NCI-H774 (cell line): Measurements from ENCODE around the gene PJA2.

Source experiments
- DNase-seq: peaks from one replicate; lab custom pipeline; 2025; lab: John Stamatoyannopoulos, UW

The PJA2 gene

DNA sequence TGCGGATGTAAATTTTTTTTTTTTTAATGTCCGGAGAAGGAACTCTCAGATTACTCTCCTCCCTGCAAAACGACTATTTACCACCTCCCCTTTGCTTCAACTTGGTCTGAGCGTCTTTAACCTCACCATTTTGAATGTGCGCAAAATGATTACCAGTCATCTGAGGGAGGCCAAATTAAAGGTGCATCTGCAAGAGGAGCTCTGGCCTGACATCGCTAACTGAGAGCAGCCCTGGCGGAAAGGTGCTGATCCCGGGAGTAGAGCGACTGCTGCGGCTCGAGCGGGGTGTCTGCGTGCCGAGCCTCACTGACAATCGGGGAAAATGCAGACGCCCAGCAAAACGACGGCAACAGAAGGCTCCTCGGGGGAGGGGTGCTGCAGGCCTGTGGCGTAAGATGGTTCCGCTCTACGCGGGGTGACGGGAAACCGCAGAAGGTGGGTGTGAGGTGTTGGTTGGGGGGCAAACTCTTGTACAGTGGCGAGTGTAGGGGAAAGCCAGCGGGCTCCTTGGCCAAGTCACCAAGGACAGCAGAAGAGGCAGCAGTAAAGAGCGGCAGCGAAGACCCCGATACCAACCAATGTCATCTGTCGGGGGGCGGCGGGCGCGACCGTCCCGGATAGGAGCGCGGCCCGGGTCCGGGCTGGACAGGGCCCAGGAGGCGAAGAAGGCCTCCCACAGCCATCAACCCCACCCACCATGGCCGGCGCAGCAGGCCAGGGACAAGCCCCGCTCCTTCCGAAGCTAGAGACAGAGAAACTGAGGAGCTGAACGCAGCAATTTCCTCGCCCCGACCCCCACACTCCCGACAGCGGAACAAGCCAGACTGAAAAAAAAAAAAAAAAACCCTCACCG is 557 bp downstream of the PJA2 start:
- peak; percentile 55 for DNase-seq

DNA sequence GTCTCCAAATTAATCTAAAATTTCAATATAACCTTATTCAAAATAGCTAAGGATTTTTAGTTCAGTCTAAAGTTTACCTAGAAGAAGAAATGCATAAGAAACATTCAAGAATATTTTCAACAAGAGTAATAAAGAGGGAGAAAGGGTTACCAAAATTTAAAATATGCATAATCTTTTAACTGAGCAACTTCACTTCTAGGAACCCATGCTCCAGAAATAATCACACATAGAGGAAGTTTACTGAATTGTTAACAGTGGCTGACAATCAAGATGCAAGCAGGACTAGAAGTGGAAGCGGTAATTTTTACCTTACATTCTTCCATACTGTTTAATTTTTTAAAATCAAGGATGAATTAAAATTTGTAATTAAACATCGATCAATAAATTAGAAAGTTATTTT is 1.9 kb downstream of the PJA2 start:
- DNase-seq = no peak

DNA sequence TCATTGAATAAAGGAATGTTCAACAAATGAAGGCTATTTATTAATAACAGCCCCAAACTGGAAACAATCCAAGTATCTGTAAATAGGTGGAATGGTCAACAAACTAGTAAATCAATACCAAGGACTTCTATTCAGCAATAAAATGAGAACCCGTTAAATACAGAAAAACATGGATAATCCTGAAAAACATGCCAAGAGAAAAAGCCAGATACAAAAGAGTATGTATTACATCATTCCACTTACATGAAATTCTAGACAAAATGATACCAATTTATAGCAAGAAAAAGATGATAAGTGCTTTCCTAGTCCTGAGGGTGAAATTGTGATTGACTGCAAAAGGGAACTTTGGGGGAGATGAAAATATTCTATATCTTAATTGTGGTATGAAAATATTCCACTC is 3.1 kb downstream of the PJA2 start:
- DNase-seq = no peak

DNA sequence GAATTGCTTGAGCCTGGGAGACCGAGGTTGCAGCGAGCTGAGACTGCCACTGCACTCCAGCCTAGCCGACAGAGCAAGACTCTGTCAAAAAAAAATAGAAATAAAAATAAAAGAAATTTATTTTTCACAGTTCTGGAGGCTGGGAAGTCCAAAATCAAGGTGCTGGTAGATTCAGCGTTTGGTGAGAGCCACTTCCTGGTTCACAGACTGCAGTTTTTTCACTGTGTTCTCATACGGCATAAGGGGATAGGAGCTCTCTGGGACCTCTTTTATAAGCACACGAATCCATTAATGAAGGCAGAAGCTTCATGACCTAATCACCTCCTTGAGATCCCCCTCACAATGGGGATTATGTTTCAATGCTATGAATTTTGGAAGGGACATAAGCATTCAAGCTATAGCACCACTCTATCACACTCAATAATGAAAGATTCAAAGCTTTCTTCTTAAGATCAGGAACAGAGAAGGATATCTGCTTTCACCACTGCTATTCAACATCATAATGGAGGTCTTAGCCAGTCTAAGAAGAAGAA is 5.3 kb downstream of the PJA2 start:
- DNase-seq = no peak

DNA sequence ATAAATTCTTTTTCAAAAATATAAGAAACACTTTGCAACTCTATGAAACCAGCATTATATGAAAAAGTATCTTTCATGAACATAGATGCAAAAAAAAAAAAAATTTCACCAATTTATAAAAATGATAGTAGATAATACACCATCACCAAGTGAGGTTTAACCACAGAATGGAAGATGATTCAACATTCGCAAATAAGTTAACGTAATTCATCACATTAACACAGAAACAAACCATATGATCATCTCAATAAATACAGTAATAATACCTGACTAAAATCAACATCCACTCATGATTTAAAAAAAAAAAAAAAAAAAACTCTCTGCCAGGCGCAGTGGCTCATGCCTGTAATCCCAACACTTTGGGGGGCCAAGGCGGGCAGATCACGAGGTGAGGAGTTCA is 6.3 kb downstream of the PJA2 start:
- no peak for DNase-seq

DNA sequence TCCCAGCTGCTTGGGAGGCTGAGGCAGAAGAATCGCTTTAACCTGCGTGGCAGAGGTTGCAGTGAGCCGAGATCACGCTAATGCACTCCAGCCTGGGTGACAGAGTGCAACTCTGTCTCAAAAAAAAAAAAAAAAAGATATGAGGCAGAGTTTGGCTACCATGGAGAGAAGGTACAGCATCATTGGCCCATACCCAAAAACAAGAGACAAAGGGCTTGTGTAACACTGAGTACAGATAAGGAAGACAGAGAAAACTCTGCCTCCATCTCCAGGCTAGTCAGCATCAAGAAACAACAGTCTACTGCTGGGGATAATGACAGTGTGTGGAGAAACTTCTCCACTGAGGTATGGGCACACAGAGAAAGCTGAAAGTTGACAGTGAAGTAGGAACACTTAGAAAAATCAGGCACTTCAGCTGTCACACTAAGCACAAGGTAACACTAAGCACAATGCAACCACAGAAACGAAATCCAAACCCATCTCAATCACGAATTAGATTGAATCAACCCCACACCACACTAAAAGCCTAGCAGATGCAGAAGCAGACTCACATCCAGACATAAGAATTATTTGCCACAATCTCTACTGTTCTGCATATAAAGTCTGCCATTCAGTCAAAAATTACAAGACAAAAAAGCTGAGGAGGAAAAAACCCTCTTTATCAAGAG is 10.5 kb downstream of the PJA2 start:
- no peak for DNase-seq

DNA sequence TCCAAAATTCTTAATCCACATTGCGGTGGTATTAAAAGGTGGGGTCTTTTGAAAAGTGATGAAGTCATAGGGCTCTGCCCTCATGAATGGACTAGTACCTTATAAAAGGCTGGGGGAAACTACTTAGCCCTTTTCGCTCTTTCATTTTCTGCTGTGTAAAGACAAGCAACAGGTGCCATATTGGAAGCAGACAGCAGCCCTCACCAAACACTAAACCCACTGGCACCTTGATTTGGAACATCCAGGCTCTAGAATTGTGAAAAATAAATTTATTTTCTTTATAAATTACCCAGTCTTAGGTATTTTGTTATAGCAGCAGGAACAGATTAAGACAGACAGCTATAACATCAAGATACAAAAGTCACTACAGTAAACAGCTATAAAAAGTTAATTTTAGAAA is 12.8 kb downstream of the PJA2 start:
- DNase-seq = no peak

DNA sequence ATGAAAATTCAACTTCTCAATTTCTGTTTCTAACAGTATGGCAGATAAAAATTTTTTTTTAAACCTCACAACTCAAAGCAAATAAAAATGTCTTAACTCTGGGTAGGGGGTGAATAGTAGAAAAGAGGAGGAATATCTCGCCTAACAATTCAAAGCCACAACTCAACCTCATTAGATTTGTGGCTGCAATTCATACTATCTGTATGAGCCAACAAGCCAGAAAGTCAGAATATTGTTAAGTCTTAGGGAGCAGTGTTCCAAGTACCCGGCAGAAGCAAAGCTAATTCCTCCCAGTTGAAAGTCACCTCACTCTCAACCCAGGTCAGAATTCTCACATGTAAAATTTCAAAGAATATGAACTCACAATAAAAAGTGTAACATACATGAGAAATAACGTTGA is 15.0 kb downstream of the PJA2 start:
- no peak for DNase-seq

DNA sequence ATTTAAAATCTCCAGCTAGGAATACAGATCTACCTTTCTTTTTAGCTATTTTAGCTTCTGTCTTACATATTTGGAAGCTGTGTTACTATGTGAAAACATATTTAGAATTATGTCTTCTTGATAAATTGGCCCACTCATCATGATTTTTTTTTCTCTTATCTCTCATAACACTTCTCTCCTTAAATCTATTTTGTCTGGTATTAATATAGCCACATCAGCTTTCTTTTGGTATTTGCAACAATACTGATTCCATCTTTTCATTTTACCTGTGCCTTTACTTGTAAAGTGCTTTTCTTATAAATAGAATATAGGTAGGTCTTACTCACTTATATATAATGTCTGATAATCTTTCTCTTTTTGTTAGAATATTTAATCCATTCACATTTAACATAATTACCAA is 19.6 kb downstream of the PJA2 start:
- DNase-seq = no peak

DNA sequence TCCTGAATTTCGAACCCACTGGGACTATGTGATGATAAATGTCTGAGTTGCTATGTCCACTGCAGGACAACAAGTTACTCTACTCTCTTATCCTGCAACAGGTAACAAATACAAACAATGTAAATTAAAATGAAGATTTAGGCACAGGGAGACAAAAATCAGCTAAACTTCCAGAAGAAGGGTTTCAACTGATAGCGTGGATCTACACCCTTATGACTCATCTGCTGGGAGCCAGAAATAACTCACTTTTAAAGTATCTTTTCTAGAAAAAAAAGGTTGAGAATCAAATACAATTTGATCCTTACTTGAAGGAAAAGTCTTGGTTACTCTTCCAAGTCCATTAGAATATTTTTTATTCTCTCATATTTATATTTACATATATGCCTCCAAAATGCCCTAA is 21.4 kb downstream of the PJA2 start:
- DNase-seq = no peak

DNA sequence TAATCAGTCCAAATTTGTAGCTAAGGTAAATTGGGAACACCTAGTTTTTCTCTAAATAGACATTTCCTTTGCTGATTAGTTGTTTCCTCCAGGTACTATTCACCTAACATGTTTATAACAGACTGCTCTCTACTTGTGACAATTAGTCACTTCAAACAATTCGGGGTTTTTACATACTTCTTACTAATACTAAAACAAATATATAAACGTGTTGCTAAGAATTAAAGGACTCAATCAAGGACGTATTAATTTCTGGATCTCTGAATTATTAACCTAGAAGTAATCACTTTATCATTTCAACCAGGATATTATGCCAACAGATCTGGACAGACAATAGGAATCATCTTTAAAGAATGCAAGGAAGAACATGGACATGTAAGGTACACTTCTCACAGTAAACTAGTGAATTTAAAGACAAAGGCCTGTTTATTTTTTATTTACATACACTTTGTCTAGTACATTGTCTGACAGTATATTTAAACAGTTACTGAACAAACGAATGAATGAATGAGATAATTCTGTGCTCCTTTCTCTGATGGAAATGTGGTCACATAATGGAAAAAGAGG is 22.3 kb downstream of the PJA2 start:
- DNase-seq = no peak

DNA sequence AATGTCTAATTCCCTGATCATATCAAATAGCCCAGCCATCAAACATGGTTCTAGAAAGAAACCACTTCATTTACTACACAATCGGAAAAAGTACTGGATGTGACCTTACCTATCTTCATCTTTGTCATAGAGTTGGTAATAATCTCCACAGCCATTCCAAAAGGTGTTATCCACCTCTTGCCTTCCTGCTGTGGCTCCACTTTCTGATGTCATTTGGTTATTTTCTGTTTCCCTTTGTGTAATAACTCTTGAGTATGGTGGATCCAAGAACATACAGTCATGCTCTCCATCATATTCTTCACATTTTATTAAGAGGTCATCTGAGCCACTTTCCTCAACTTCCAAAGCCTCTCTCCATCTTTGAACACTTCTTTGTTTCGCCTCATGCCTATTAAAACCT is 31.7 kb downstream of the PJA2 start:
- DNase-seq = no peak

DNA sequence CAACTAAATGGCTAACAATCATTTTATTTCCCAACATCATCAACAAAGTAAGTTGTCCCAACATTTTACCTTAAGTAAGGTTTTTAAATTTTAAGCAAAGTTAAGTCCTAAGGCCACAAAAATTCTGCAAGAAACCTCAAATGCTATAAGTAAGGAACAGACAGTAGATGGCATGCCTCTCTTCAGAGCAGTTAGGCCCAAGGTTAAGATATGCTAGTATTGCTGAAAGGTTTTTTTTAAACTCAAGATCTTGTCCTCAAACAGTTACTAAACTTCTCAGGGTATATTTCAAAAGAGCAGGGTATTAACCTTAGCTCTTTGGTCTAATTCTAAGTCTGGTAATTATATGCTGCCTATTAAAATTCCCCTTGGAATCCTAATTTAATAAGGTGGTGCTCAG is 35.1 kb downstream of the PJA2 start:
- no peak for DNase-seq

DNA sequence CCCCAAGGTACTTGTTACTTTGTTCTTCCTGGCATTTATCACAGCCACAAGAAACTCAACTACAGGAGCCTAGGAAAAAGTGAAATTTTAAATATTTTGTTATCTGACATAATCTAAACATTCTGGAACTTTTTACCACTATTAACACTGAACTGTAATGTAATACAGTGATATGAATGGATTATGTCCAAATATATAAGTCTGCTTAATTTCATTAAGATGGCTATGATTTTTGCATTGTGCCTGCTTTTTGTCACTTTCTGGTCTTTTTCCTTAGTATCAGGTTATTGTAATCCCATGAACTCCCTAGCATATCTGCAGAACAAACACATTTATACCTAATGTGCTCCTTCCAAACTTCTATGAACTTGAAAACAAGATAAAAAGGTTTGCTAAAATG is 35.8 kb downstream of the PJA2 start:
- no peak for DNase-seq

DNA sequence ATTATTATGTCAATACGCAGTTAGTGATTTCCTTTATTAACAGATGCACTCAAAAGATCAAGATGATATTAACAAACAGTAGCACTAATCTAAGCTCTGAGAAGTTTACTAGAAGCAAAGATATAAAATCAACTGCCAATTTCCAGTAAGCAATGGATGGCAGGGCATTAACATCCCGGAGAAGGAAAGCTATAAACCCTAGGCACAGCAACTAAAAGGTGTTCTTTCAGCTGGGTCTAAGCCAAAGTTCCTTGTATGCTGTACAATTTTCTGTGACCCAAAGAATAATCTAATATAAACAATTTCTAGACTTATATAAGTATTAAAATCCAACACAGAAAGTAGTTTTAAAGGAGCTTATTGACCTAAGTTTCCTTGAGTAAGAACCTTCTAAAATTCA is 39.4 kb downstream of the PJA2 start:
- DNase-seq = no peak

DNA sequence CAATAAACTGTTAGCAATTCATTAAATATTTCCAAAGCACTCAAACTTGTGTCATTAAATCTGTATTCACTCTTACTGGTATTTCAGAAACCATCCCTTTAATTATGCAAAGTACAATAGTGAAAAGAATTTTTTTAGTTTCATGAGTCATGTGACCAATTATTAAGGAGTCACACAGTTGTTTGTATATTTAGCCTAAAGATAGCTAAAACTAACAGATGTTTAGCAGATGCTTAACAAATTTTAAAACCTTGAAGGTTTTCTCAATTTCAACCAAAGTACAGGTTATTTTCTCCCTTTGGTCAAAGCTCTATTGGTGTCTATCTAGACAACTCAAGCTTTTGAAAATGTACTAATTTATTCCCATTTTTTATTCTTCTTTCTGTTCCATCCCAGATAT is 44.1 kb downstream of the PJA2 start:
- no peak for DNase-seq

DNA sequence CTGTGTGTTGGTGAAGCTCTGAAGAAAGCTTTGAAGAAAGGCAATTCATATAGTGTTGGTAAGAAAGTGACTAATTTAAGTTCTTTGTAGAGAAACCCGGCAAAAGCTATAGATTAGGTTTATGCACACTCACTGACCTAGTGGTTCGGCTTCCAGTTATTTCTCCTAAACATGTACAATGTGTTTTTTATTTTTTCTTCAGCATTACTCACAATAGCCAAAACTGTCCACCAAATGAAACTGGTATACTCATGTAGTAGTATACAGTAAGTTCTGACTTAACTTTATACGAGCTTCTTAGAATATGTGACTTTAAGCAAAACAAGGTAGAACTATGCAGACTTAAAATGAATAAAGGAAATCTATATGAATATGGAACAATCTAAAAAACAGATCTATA is 44.8 kb downstream of the PJA2 start:
- DNase-seq = no peak

DNA sequence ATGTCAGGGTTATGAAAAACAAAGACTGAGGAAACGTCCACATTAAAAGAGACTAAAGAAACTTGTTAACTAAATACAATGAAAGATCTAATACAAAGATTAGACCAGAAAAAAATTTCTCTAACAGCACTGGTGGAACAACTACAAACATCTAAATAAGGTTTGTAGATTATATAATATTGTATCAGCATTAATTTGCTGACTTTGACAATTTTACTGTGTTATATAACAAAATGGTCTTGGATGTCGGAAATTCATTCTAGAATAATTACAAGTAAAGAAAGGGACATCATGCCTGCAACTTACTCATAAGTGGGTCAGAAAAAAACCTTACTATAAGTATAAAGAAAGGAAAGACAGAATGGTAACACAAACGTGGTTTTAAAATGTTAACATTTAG is 50.1 kb downstream of the PJA2 start:
- DNase-seq = no peak

DNA sequence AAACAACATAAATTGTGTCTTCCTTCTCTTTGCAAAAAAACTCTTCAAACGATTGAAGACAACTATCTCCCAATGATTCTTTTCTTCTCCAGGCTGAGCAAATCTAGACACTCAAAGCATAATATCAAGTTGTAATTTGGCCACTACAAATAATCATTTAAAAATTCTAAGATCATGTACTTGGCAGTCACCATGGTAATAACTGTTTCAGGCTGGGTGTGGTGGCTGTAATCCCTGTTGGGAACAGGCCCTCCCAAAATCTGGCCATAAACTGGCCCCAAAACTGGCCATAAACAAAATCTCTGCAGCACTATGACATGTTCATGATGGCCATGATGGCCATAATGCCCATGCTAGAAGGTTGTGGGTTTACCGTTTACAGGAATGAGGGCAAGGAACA is 52.0 kb downstream of the PJA2 start:
- DNase-seq = no peak

DNA sequence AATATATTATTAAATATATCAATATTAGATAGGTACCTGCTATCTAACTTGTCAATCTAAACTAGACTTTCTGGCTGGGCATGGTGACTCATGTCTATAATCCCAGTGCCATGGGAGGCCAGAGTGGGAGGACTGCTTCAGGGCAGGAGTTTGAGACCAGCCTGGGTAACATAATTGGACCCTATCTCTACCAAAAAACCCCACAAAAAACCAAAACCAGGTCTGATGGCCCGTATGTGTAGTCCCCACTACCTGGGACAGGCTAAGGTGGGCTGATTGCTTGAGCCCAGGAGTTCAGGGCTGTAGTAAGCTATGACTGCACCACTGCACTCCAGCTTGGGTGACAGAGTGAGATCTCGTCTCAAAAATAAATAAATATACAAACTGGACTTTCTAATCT is 55.0 kb downstream of the PJA2 start:
- no peak for DNase-seq

DNA sequence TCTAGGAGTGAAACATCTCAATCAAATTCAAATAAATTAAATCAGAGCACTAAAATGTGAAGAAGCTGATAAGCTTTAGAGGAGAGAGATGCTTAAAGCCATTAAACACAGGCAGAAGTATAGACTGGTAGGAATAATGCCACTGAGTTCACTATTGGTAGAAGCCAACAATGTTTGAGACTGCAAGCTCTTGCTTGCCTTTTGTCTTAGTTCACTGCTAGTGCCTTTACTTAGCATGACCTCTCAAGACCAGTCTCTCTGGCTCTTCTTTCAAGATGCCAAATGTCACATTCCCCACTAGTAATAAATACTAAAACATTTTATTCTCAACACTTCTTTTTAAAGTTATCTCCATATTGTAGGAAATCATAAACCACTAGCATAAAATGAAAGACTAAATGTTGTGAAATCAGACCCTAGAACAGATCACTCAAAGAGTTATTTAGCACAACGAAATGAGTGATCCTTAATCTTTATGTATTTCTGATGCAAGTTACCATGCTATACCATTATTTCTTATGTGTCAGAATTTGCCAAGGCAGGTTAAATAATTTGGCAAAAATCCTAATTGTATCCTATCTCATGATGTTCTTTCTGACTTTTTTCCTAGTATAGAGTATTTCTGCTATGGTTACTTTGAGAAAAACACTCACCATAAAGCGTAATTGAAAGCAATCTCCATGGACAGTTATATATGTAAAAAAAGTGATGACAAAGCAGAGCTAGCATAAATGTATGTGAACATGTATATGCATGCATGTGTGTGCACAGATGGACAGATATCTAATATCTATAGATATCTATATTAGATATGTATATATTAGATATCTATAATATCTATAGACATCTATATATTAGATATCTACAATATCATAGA is 57.5 kb downstream of the PJA2 start:
- DNase-seq = no peak

DNA sequence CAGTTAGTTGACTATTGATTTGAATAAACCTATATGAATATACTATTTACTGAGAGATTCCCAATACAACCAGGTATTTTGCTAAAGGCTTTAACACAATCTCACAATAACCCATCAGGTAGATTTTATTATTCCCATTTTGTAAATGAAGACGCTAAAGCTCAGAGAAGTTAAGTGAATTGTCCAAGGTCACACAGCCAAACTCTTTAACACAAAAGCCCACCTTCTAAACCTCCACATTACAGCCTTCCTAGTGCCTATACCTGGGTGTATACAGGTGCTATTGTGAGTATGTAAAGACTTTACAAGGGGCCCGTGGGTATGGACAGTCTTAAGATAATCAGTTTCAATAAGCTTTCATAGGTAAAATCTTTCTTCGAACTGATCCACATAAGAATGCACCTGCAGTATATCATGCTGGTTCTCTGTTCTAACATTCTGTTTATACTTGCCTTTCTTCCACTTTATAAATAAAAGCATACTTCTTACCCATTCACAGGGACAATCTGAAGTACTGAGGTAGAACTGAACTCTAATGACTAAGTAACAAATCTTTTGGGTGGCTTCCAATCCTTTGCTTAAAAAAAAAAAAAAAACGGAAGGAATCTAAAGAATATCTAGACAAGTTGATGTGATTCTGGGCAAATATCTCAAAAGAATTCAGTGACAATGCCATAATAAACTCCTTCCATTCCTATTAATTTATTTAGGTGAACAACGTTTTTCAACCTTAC is 59.1 kb downstream of the PJA2 start:
- DNase-seq = no peak
